D721Med (cell line): ENCODE data around the gene MUC4.

ENCODE experiments used
- DNase-seq: peaks from one replicate; pipeline ENCODE4 v3.0.0; 2011; ENCODE audit warnings: low spot score; ENCODE audit not compliant: insufficient read length
- FAIRE-seq: peaks from 2 replicates; lab custom pipeline; 2011; peaks lifted over from hg19 to GRCh38; lab: Jason Lieb, UNC
- CTCF ChIP-seq: IDR thresholded peaks from 2 replicates; pipeline ENCODE4 v1.5.1; 2012; ENCODE audit warnings: mild to moderate bottlenecking, control low read depth; ENCODE audit not compliant: insufficient read depth; ENCODE audit errors: missing control alignments

Gene MUC4

GRCh38 chr3:195755791-195756676 is 55.7 kb downstream of the MUC4 start:
- FAIRE-seq (no peak), DNase-seq (peak; percentile 12)
- no peak for TF ChIP-seq CTCF

GRCh38 chr3:195755391-195755790 is 56.3 kb downstream of the MUC4 start:
- FAIRE-seq (no peak), DNase-seq (no peak)
- no peak for TF ChIP-seq CTCF

GRCh38 chr3:195754906-195755305 is 56.8 kb downstream of the MUC4 start:
- no peak for TF ChIP-seq CTCF
- no peak for DNase-seq
- FAIRE-seq, result no peak

GRCh38 chr3:195754141-195754540 is 57.6 kb downstream of the MUC4 start:
- TF ChIP-seq CTCF, result no peak
- DNase-seq (no peak), FAIRE-seq (no peak)

- no peak for DNase-seq
These were observed 58.1 kb downstream of the MUC4 start for GRCh38 chr3:195753581-195753980.

GRCh38 chr3:195752546-195753331 is 59.0 kb downstream of the MUC4 start:
- TF ChIP-seq CTCF, result no peak
- FAIRE-seq, result no peak
- DNase-seq, result no peak

More at GRCh38 chr3:195753581-195753980, 58.1 kb downstream of the MUC4 start:
- no peak for TF ChIP-seq CTCF
- no peak for FAIRE-seq
